Measurements from ENCODE around the gene COQ10A. TPM values are rescaled to one million over a fixed set of nuclear protein-coding genes. Genes with fewer than 3 reads are reported as not detected.
A peak's percentile ranks its signal among the peaks of the same experiment; 100 is the strongest.

COQ10A gene
- total RNA-seq, result 5.9 and 7.9 TPM in 2 replicates

GRCh38 chr12:56266693-56267442 is at the start of gene COQ10A:
COQ10A (plus strand) TSS chr12:56266942; CDS start chr12:56267119, 177 bp downstream.
- peak; percentile 85 to 88 for DNase-seq (ENCODE audit: low read depth in 2 of 2)

DNA sequence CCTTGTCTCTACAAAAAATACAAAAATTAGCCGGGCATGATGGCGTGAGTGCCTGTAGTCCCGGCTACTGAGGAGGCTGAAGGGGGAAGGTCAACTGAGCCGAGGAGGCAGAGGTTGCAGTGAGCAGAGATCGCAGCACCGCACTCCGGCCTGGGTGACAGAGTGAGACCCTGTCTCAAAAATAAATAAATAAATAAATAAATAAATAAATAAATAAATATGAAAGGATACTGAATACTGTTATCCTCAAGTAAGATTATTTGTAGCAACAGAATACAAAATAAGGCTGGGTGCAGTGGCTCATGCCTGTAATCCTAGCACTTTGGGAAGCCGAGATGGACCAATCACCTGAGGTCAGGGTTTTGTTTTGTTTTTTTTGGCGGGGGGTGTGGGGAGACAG is 46.9 kb upstream of the COQ10A start:
- no peak for DNase-seq (ENCODE audit: low read depth in 2 of 2)

DNA sequence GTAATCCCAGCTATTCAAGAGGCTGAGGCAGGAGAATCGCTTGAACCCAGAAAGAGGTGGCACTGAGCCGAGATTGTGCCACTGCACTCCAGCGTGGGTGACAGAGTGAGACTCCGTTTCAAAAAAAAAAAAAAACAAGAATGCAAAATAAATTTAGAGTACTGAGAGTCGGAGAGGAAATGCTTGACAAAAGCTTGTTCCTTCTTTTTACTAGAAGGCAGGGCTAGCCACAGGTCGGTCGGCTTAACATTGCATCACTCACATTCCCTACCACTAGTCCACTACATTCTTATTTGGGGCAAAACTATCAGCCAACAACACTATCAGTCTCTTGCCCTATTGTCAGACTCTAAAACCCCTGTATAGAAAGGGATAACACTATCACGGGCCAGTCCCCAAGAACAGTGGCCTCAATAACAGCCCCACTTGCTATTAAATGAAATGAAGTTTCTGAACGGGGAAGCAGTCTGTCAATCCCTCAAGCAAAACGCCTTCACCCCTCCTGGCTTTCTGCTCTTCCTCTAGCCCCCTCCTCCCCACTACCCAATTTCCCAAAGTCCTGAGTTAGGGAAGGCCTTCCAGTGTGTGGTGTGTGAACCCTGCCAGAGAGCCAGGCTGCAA is 46.0 kb upstream of the COQ10A start:
- peak; percentile 13 to 37 for DNase-seq (ENCODE audit: low read depth in 2 of 2)

- peak; percentile 22 to 48 for DNase-seq (ENCODE audit: low read depth in 2 of 2)
Measured at GRCh38 chr12:56221232-56221756, 45.4 kb upstream of the COQ10A start.

DNA sequence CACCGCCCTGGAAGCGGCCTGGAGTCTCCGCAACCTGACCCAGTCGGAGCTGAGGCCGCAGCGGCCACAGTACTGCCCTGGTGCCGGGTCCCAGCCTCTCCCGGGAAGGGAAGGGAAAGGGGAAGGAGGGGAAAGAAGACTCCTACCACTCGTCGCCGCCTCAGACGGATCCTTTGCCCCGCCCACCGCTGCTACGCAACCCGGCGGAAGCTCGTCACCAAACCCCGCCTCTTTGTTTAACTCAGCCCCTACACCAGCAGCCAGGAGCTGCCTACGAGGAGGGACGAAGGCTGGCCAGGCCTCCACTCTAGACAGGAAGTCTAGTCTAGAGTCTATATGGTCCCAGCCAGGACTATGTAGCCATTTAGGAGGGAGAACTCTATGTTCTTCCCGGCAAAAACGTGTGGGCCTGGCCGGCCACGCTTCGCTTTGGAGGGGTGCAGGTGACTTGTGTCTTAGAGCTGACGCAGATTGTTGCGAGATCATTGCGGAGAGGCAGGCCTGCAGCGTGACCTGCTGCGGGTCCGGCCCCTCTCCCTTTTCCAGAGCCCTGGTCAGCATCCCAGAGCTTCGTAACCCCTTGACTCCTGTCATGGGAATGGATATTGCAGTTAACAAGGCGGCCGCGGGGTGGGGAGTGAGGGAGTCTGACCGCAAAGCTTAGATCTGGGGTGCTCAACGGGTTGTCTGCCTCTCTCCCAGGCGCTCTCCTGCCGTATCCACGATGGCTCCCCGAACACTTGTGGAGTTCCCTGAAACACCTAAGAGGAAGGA is 44.8 kb upstream of the COQ10A start, which contains the start of gene RNF41:
TSS of gene RNF41 (minus strand) at position 166 of the 774 bp plus-strand sequence. CDS start 7,875 bp downstream, outside the sequence.
- peak; percentile 92 to 99 for DNase-seq (ENCODE audit: low read depth in 2 of 2)

DNA sequence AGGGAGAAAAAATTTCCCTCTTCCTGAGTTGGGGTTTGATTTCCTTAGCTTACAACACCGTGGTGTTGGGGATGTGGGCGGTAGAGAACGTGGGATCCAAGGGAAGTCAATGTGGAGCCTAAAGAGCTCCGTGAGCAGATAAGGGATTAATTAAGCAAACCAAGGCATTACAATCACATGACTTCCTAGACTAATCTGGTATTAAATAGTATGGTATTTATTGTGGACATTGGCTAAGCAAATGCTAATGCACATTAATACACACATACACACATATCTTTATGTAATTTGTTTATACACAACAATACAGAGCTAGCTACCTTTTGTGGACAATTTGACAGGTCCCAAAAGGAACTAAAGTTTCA is 44.2 kb upstream of the COQ10A start:
- no peak for DNase-seq (ENCODE audit: low read depth in 2 of 2)

DNA sequence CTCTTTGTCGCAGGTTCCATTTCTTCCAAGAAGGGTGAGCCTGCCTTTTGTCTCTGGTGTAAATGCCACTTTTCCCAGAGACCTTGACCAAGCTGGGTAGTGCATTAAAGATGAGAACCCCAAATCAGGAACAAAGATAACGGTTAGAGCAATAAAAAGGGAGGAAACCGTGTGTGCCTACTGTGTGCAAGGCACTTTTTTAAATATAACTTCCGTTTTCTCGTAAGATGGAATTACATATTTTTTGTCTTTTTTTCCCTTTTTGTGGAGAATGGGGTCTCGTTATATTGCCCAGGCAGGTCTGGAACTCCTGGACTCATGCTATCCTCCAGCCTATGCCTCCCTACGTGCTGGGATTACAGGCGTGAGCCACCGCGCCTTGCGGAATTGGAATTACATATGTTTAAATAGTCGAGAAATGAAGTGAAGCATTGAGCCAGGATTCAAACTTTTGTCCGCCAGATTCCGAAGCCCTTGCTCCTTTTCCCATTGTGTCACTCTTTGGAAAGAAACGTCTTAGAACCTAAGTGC is 43.1 kb upstream of the COQ10A start:
- no peak for DNase-seq (ENCODE audit: low read depth in 2 of 2)

GRCh38 chr12:56224102-56224701 is 42.5 kb upstream of the COQ10A start, which contains the start of gene NABP2:
NABP2 (plus strand) TSS chr12:56224342; CDS start chr12:56224857, 515 bp downstream.
- DNase-seq (ENCODE audit: low read depth in 2 of 2), result peak; percentile 95 to 99

DNA sequence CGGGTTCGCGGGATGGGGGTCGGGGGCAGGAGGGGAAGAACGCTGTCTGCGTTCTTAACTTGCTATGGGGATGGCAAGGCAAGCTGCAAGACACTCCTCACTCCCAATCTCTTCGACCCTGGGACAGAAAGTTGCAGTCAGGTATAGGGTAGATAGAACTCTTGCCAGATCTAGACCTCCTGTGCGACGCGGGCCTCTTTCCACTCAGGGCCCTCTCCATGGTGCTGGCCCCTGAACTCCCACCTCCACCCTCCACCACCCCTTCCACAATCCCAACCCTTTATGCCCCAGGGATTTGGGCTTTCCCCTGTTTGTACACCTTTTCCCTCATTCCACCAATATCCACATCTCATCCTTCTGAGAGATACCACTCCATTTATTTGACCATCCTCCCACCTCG is 41.8 kb upstream of the COQ10A start:
- no peak for DNase-seq (ENCODE audit: low read depth in 2 of 2)

- DNase-seq (ENCODE audit: low read depth in 2 of 2), result no peak
Measured at GRCh38 chr12:56229082-56229481, 37.7 kb upstream of the COQ10A start.

- DNase-seq (ENCODE audit: low read depth in 2 of 2), result no peak
Measured at GRCh38 chr12:56229916-56230431, 36.8 kb upstream of the COQ10A start, which contains the start of gene SLC39A5. SLC39A5 (plus strand) TSS chr12:56230051; CDS start chr12:56231275, 1,224 bp downstream.

DNA sequence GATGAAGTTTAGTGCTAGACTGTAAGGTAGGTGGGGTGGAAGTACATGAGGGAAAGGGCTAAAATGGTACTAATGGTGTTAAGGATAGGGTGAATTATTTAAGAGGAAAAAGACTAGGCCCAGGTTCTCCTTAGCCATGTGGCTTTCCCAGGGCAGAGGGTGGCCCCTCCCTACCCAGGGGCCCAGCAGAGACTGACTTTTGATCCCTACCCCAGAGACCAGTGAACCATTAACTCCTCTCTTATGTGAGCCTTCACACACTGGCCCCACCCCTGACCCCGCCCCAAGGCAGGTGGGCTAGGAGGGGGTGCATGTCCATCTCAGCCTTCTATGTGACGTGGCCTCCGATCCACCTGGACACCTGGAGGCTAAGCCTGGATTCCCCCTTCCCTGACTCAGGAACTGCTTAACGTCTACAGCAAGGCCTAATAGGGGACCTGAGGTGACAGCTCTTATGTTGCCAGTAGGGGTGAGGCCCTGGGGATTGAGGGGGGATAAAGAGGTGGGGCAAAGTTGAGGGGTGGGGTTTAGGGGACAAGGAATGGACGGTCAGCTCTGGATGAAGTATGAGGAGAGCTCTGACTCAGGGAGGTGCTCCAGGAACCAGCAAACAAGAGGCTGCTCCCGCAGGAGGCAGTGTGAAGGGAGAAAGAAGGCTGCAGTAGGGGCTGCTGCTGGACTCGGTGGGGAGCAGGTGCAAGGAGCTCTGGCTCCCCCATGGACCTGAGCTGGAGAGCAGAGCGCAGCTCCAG is 36.1 kb upstream of the COQ10A start:
- no peak for DNase-seq (ENCODE audit: low read depth in 2 of 2)

DNA sequence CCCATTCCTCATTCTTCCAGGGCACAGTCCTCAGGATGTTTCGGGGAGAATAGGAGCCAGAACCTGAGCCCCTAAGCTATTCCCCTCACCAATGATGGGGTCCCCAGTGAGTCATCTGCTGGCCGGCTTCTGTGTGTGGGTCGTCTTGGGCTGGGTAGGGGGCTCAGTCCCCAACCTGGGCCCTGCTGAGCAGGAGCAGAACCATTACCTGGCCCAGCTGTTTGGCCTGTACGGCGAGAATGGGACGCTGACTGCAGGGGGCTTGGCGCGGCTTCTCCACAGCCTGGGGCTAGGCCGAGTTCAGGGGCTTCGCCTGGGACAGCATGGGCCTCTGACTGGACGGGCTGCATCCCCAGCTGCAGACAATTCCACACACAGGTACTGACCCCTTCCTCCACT is 35.6 kb upstream of the COQ10A start:
- DNase-seq (ENCODE audit: low read depth in 2 of 2), result no peak

DNA sequence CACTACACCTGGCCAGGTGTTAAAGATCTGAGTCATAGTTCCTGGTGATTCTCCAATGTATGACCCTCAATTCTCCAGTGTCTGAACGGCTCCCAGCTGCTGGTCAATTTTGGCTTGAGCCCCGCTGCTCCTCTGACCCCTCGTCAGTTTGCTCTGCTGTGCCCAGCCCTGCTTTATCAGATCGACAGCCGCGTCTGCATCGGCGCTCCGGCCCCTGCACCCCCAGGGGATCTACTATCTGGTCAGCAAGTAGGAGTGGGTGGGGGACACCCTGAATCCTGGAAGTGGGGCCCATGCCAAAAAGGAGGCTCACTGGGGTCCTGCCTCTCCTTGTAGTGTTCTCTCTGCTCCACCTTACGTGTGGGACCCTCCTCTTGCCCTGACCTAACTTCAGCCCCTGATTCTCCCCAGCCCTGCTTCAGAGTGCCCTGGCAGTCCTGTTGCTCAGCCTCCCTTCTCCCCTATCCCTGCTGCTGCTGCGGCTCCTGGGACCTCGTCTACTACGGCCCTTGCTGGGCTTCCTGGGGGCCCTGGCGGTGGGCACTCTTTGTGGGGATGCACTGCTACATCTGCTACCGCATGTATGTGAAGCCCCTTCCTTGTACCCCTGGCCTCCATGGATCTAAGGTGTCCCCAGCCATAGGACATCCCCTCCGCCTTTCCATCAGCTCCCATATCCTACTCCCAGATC is 31.9 kb upstream of the COQ10A start:
- no peak for DNase-seq (ENCODE audit: low read depth in 2 of 2)

GRCh38 chr12:56236091-56236490 is 30.7 kb upstream of the COQ10A start:
- no peak for DNase-seq (ENCODE audit: low read depth in 2 of 2)

- no peak for DNase-seq (ENCODE audit: low read depth in 2 of 2)
Measured at GRCh38 chr12:56236985-56237384, 29.8 kb upstream of the COQ10A start.

DNA sequence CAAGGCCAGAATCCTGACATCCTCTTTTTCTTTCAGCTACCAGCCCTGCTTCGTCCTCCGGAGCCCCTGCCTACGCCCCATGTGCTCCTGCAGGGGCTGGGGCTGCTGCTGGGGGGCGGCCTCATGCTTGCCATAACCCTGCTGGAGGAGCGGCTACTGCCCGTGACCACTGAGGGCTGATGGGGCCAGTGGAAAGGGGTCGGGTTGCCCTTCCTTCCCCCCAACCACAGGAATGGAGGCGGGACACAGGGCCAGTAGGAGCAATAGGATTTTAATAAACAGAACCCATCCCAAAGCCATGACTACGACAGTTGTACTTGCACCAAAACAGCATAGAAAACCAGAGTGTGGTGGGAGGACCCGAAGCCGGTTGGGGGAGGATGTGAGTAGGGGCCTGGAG is 29.2 kb upstream of the COQ10A start:
- no peak for DNase-seq (ENCODE audit: low read depth in 2 of 2)

- DNase-seq (ENCODE audit: low read depth in 2 of 2), result no peak
Measured at GRCh38 chr12:56241424-56242303, 25.1 kb upstream of the COQ10A start.

DNA sequence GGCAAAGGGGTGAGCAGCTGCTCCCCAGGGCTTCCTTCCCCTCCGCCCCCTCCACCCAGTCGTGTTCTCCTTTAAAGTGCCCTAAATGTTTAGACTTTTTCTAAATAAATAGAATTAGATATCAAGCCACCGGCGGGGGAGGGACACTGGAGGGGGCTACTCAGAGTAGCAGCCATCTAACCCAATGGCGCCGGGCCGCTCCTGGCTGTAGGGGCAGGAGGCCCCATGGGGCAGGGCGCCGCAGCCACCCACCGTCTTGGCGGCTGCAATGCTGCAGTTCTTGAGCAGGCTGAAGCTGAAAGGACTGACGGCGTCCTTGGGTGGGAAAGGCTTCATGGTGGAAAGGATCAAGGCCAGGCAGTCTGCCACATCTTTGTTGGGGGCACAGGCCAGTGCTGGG is 23.8 kb upstream of the COQ10A start:
- DNase-seq (ENCODE audit: low read depth in 2 of 2), result no peak
